ENCODE data around the gene SUCLG2.

- TF ChIP-seq EZH2phosphoT487 (IDR thresholded peaks at IDR 0.05; ENCODE audit: insufficient read depth, low read depth) (no peak), EZH2 (IDR thresholded peaks at IDR 0.05; ENCODE audit: insufficient read depth, poor library complexity, severe bottlenecking) (no peak)
Observed at GRCh38 chr3:67418426-67419217, 235.8 kb downstream of the SUCLG2 start.
